Measurements from ENCODE around the gene KCNG2.
"Not testable (repeated sequence)": the region's sequence is repeated elsewhere in the genome, so short reads cannot be mapped to it uniquely, and the experiment has no call there.

Gene KCNG2

GRCh38 chr18:79797518-79798345 lies at the start of gene KCNG2:
TSS of gene KCNG2 (plus strand) at chr18:79797938. CDS start at chr18:79863668, 65,730 bp downstream.
- peak; percentile 34 for DNase-seq

- no peak for DNase-seq
Measured at GRCh38 chr18:79748321-79749180, 49.2 kb upstream of the KCNG2 start.

DNA sequence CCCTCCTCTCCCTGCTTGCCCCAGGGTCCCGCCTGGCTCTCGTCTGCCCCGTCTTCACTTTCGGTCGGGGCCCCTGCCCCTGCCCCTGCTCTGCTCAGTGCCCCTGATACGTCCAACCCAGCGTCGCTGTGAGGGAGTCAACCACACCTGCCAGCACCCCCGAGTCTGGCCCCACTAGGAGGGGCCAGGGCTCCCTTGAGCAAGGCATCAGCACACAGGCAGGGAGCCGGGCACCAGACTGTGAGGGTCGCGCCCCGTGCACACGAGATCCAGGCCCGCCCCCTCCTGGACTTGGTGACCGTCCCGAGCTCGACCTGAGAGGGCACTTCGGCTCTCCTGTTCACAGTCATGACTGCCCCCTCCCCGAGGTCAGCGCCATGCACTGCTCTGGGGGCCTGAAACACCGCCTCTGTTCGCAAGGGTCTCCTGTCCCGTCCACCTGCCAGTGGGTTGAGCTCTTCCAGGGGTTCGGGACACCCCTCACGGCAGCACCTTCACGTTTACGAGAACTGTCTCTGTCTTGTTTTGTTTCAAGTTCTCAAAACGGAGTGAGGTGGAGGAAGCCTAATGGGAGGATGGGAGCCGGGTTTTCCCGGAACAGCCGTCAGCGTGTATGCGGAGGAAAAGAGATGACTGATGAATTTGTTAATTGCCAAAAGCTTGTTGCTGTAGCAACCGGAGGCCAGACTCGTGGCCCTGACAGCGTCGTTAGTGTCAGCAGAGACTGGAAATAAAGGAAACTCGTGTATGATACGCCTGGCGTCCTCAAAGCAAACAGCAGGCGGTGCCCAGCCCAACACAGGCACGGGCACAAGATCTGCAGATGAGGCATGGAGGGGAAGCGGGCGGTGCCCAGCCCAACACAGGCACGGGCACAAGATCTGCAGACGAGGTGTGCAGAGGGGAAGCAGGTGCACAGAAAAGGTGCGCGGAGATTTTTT lies 48.2 kb upstream of the KCNG2 start:
- DNase-seq, result no peak

- DNase-seq, result no peak
Measured at GRCh38 chr18:79750980-79751571, 46.7 kb upstream of the KCNG2 start.

DNA sequence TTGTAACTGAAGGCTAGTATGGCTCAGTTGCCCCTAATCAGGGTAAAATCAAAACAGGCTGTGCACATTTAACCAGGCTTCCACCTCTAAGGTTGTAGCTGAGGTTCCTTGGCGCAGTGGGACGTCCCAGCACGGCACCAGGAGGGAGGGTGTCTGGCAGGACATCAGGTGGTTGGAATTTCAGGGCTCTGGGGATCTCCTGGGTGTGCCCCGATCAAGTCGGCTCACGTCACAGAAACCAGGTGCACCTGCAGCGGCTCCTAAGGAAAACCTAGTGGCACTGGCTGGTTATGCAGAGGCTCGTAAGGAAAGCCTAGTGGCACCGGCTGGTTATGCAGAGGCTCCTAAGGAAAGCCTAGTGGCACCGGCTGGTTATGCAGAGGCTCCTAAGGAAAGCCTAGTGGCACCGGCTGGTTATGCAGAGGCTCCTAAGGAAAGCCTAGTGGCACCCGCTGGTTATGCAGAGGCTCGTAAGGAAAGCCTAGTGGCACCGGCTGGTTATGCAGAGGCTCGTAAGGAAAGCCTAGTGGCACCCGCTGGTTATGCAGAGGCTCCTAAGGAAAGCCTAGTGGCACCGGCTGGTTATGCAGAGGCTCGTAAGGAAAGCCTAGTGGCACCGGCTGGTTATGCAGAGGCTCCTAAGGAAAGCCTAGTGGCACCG lies 45.7 kb upstream of the KCNG2 start:
- not testable (repeated sequence) for DNase-seq

GRCh38 chr18:79752946-79753345 lies 44.8 kb upstream of the KCNG2 start:
- not testable (repeated sequence) for DNase-seq

- DNase-seq, result no peak
Measured at GRCh38 chr18:79753391-79753851, 44.3 kb upstream of the KCNG2 start.

DNA sequence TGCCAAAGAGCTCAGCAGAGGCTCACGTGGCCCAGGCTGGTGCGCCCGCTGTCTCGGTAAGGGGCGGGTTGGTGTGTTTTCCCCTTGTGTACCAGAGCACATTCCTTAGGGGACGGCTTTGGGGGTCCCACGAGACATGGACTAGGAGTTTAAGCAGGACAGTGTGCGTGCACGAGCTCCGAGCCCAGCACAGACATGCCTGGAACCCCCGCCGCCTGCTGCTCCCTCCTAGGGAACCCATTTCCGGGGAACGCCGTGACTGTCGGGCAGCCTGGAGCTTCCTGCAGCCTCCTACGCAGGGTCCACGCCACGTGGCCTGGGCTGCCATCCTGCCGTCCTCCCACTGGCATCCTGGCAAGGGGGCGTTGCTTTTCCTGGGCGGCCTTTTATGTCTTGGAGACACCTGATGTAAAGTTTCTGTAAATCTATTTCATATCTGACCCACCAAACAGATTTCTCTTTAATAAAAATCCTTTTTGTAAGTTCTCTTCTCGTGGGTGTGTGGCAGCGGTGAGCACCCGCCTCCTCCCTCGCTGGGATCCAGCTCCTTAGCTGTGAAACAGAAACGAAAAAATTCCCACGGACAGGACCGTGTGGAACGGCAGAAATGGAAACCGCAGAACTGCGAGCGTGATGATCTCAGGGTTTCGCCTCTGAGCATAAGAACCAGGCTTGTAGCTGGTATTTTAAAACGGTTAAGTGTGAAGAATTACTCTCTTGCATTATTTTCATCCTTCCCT lies 43.5 kb upstream of the KCNG2 start:
- no peak for DNase-seq

GRCh38 chr18:79754831-79755351 lies 42.8 kb upstream of the KCNG2 start:
- no peak for DNase-seq

DNA sequence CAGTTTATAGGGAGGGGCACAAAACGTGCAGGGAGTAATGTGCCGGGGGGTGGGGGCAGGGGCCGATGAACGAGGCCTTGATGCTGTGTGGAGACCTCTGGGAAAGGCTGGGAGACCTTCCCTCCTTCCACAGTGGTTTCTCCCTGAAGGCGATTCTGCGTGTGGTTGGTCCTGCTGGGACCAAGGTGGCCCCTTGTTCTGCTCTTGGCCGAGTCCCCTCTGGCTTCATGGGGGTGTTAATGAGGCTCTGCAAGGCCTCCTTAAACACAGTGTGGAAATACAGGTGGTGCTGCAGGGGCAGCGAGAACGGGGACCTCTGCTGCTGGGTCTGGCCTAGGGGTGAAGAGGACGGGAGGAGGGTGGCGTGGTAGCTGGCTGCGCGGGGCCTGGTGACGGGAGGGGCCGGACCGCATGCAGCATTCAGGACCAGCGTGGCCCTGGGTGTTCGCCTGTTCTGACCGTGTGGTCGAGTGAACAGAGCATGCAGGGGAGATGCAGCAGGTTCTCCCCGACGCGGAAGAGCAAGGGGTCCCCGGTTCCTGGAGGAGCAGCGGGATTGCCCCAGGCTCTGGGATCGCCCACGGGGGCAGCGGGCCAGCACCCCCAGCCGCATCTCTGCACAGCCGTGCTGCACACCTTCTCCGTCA lies 42.1 kb upstream of the KCNG2 start:
- no peak for DNase-seq

- no peak for DNase-seq
Measured at GRCh38 chr18:79756143-79756500, 41.6 kb upstream of the KCNG2 start.

GRCh38 chr18:79756826-79757225 lies 40.9 kb upstream of the KCNG2 start:
- DNase-seq, result no peak

- no peak for DNase-seq
Measured at GRCh38 chr18:79760348-79760747, 37.4 kb upstream of the KCNG2 start.

GRCh38 chr18:79760881-79761280 lies 36.9 kb upstream of the KCNG2 start:
- no peak for DNase-seq

DNA sequence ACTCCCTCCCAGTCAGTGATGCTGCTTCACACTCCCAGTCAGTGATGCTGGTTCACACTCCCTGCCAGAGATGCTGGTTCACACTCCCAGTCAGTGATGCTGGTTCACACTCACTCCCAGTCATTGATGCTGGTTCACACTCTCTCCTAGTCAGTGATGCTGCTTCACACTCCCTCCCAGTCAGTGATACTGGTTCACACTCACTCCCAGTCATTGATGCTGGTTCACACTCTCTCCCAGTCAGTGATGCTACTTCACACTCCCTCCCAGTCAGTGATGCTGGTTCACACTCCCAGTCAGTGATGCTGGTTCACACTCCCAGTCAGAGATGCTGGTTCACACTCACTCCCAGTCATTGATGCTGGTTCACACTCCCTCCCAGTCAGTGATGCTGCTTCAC lies 34.3 kb upstream of the KCNG2 start:
- DNase-seq, result no peak

DNA sequence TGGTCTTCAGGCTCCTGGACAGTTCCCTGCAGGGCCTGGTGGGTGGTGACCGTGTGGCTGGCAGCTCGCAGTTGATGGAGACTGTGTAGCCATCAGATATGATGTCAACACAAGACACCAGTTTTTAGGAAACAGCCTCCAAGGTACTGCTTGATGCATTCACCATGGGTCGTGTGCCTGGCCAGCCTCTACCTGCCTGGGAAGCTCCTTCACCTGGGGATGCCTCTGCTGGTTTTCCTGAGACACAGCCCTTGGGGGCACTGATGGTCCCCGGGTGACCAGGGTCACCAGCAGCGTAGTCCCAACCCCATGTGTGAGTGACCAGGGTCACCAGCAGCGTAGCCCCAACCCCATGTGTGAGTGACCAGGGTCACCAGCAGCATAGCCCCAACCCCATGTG lies 33.6 kb upstream of the KCNG2 start:
- no peak for DNase-seq

GRCh38 chr18:79765491-79766245 lies 32.1 kb upstream of the KCNG2 start:
- no peak for DNase-seq

DNA sequence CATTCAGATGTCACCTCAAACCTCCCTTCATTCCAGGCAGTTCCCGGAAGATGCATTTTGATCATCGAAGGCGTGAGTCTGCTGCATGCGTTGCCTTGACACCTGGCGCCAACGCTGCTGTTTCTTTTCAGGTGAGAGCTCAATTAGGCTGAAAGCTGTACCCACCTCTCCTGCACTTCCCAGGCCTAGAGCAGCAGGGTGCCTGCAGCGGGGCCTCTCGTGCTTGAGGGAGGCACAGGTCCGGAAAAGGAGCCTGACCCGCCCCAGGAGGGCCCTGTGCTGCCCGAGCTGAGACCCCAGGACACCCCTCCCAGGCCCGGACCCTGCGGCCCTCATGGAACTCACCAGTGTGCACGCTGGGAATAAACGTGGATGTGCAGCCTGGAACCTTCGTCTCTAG lies 31.4 kb upstream of the KCNG2 start:
- DNase-seq, result no peak

- DNase-seq, result no peak
Measured at GRCh38 chr18:79768745-79769144, 29.0 kb upstream of the KCNG2 start.
